KG1 (cell line): Measurements from ENCODE around the gene VIM.

Experiments
- DNase-seq: peaks from one replicate; lab custom pipeline; 2025; lab: John Stamatoyannopoulos, UW

The VIM gene

GRCh38 chr10:17228091-17229015, at the start of gene VIM:
Gene VIM, plus strand, starts transcription at chr10:17228241. Its CDS starts 1,182 bp downstream, at chr10:17229423.
- peak; percentile 73 for DNase-seq

GRCh38 chr10:17179002-17179401, 49.0 kb upstream of the VIM start:
- DNase-seq: no peak

GRCh38 chr10:17181110-17181509, 46.9 kb upstream of the VIM start:
- DNase-seq: no peak

- DNase-seq: no peak
These were observed 46.3 kb upstream of the VIM start for GRCh38 chr10:17181751-17182150.

GRCh38 chr10:17183110-17183509, 44.9 kb upstream of the VIM start:
- no peak for DNase-seq

- DNase-seq: no peak
These were observed 42.2 kb upstream of the VIM start for GRCh38 chr10:17185873-17186272.

GRCh38 chr10:17188644-17189172, 39.3 kb upstream of the VIM start:
- no peak for DNase-seq

- no peak for DNase-seq
These were observed 37.4 kb upstream of the VIM start for GRCh38 chr10:17190602-17191001.

- DNase-seq: no peak
These were observed 33.0 kb upstream of the VIM start for GRCh38 chr10:17195083-17195482.

GRCh38 chr10:17196045-17196444, 32.0 kb upstream of the VIM start:
- no peak for DNase-seq

GRCh38 chr10:17196573-17196972, 31.5 kb upstream of the VIM start:
- no peak for DNase-seq

- DNase-seq: no peak
These were observed 28.7 kb upstream of the VIM start for GRCh38 chr10:17199351-17199804.

- no peak for DNase-seq
These were observed 27.8 kb upstream of the VIM start for GRCh38 chr10:17200001-17200911.

GRCh38 chr10:17200912-17201793, 26.9 kb upstream of the VIM start, which contains the start of gene TRDMT1:
Gene TRDMT1, minus strand, starts transcription at chr10:17201672. Its CDS starts 38 bp downstream, at chr10:17201634.
- DNase-seq: peak; percentile 75

- DNase-seq: no peak
These were observed 26.3 kb upstream of the VIM start for GRCh38 chr10:17201794-17202116.

- DNase-seq: no peak
These were observed 25.5 kb upstream of the VIM start for GRCh38 chr10:17202506-17202905.

GRCh38 chr10:17202999-17203398, 25.0 kb upstream of the VIM start:
- DNase-seq: no peak

GRCh38 chr10:17203416-17203815, 24.6 kb upstream of the VIM start:
- no peak for DNase-seq

- DNase-seq: peak; percentile 9
These were observed 21.8 kb upstream of the VIM start for GRCh38 chr10:17206210-17206709.

- DNase-seq: no peak
These were observed 19.6 kb upstream of the VIM start for GRCh38 chr10:17208476-17208875.

GRCh38 chr10:17209302-17209701, 18.7 kb upstream of the VIM start:
- no peak for DNase-seq
